H9 (cell line): ENCODE results near the gene MRC1. TPM values are rescaled to one million over a fixed set of nuclear protein-coding genes. Genes with fewer than 3 reads are reported as not detected.

Experiments
- DNase-seq: peaks from one replicate; pipeline ENCODE4 v3.0.0-alpha.2; 2017
- H2AFZ ChIP-seq: one replicate; pipeline ENCODE4 v1.6.1; 2013; ENCODE audit warnings: mild to moderate bottlenecking, low read length, control low read depth, moderate library complexity
- H2AK5ac ChIP-seq: 2 replicates; pipeline ENCODE4 v1.6.1; 2013; ENCODE audit warnings: low read length, control low read depth, mixed read lengths; ENCODE audit not compliant: insufficient read length
- H2BK120ac ChIP-seq: one replicate; pipeline ENCODE4 v1.6.1; 2013; ENCODE audit warnings: low read depth, mild to moderate bottlenecking, low read length, control low read depth, inconsistent platforms; ENCODE audit not compliant: poor library complexity, severe bottlenecking
- H2BK12ac ChIP-seq: 2 replicates; pipeline ENCODE4 v1.6.1; 2013; ENCODE audit warnings: low read length, control low read depth, mixed read lengths, low read depth; ENCODE audit not compliant: insufficient read length
- H2BK15ac ChIP-seq: 2 replicates; pipeline ENCODE4 v1.6.1; 2013; ENCODE audit warnings: low read depth, low read length, control low read depth
- H2BK20ac ChIP-seq: one replicate; pipeline ENCODE4 v1.6.1; 2013; ENCODE audit warnings: low read depth, mild to moderate bottlenecking, low read length, control low read depth, inconsistent platforms; ENCODE audit not compliant: poor library complexity, severe bottlenecking
- H2BK5ac ChIP-seq: 2 replicates; pipeline ENCODE4 v1.6.1; 2013; ENCODE audit warnings: low read length, control low read depth, mixed read lengths; ENCODE audit not compliant: insufficient read length
- H3K14ac ChIP-seq: 2 replicates; pipeline ENCODE4 v1.6.1; 2013; ENCODE audit warnings: low read length, control low read depth; ENCODE audit not compliant: insufficient read depth
- H3K18ac ChIP-seq: 2 replicates; pipeline ENCODE4 v1.6.1; 2013; ENCODE audit warnings: low read depth, mild to moderate bottlenecking, mixed read lengths, low read length, control low read depth; ENCODE audit not compliant: insufficient read length
- H3K23ac ChIP-seq: 2 replicates; pipeline ENCODE4 v1.6.1; 2013; ENCODE audit warnings: low read length, control low read depth, mixed read lengths, low read depth; ENCODE audit not compliant: insufficient read length
- H3K23me2 ChIP-seq: 2 replicates; pipeline ENCODE4 v1.6.1; 2013; ENCODE audit warnings: low read depth, mild to moderate bottlenecking, mixed read lengths, low read length, control low read depth; ENCODE audit not compliant: insufficient read length, poor library complexity, severe bottlenecking
- H3K27ac ChIP-seq: 2 replicates; pipeline ENCODE4 v1.5.1; 2013; ENCODE audit warnings: low read length, control low read depth, mixed read lengths, low read depth; ENCODE audit not compliant: insufficient read length
- H3K27me3 ChIP-seq: 2 replicates; pipeline ENCODE4 v1.6.1; 2013; ENCODE audit warnings: low read length, control low read depth, inconsistent platforms; ENCODE audit not compliant: insufficient read depth
- H3K4ac ChIP-seq: 2 replicates; pipeline ENCODE4 v1.6.1; 2013; ENCODE audit warnings: low read depth, mild to moderate bottlenecking, control low read depth, inconsistent platforms, low read length, moderate library complexity
- H3K4me1 ChIP-seq: 2 replicates; pipeline ENCODE4 v1.6.1; 2013; ENCODE audit warnings: low read length, control low read depth, inconsistent platforms; ENCODE audit not compliant: insufficient read depth
- H3K4me2 ChIP-seq: 2 replicates; pipeline ENCODE4 v1.6.1; 2013; ENCODE audit warnings: low read length, control low read depth, mixed read lengths; ENCODE audit not compliant: insufficient read length, insufficient read depth
- H3K56ac ChIP-seq: 2 replicates; pipeline ENCODE4 v1.6.1; 2013; ENCODE audit warnings: low read depth, mild to moderate bottlenecking, mixed read lengths, low read length, control low read depth; ENCODE audit not compliant: insufficient read length
- H3K79me1 ChIP-seq: 2 replicates; pipeline ENCODE4 v1.6.1; 2013; ENCODE audit warnings: low read depth, mild to moderate bottlenecking, moderate library complexity, low read length, control low read depth, inconsistent platforms; ENCODE audit not compliant: insufficient read depth, poor library complexity, severe bottlenecking
- H3K79me2 ChIP-seq: 2 replicates; pipeline ENCODE4 v1.6.1; 2013; ENCODE audit warnings: low read length, control low read depth, inconsistent platforms; ENCODE audit not compliant: insufficient read depth
- H3K9ac ChIP-seq: 2 replicates; pipeline ENCODE4 v1.6.1; 2013; ENCODE audit warnings: low read length, control low read depth, mixed read lengths; ENCODE audit not compliant: insufficient read length; ENCODE audit errors: extremely low read depth
- H3K9me3 ChIP-seq: one replicate; pipeline ENCODE4 v1.6.1; 2013; ENCODE audit warnings: low read depth, low read length, inconsistent platforms; ENCODE audit not compliant: control insufficient read depth
- H3T11ph ChIP-seq: one replicate; pipeline ENCODE4 v1.6.1; 2013; ENCODE audit warnings: mild to moderate bottlenecking, low read length, control low read depth, inconsistent platforms
- H4K20me1 ChIP-seq: one replicate; pipeline ENCODE4 v1.6.1; 2013; ENCODE audit not compliant: control insufficient read depth, insufficient read length, insufficient read depth
- H4K5ac ChIP-seq: 2 replicates; pipeline ENCODE4 v1.6.1; 2013; ENCODE audit warnings: low read depth, mild to moderate bottlenecking, mixed read lengths, low read length, control low read depth; ENCODE audit not compliant: insufficient read length
- H4K8ac ChIP-seq: replicated peaks from 2 replicates; pipeline ENCODE4 v1.6.1; 2013; ENCODE audit warnings: low read length, control low read depth, mixed read lengths, low read depth; ENCODE audit not compliant: insufficient read length
- H4K91ac ChIP-seq: 2 replicates; pipeline ENCODE4 v1.6.1; 2013; ENCODE audit warnings: low read depth, mild to moderate bottlenecking, moderate library complexity, mixed read lengths, low read length, control low read depth; ENCODE audit not compliant: insufficient read length
- H3K27ac Mint-ChIP-seq, 3 experiments: 2 replicates in 2 of 3; 3 replicates in 1 of 3; pipeline ENCODE4 v1.8.0; 2020 to 2021; ENCODE audit warnings: mixed read lengths in 3 of 3, mild to moderate bottlenecking in 1 of 3, moderate library complexity in 1 of 3
- H3K27me3 Mint-ChIP-seq: 2 replicates; pipeline ENCODE4 v1.8.0; 2021; ENCODE audit warnings: low read depth, mild to moderate bottlenecking, moderate library complexity, mixed read lengths
- H3K36me3 Mint-ChIP-seq, 3 experiments: 2 replicates in 2 of 3; 3 replicates in 1 of 3; pipeline ENCODE4 v1.8.0; 2020 to 2021; ENCODE audit warnings: low read depth in 3 of 3, mixed read lengths in 3 of 3; ENCODE audit not compliant: insufficient read depth in 1 of 3
- H3K4me1 Mint-ChIP-seq, 2 experiments: 2 replicates each; pipeline ENCODE4 v1.8.0; 2020; ENCODE audit warnings: mixed read lengths in 2 of 2
- H3K4me3 Mint-ChIP-seq, 2 experiments: 2 replicates in 1 of 2; 3 replicates in 1 of 2; pipeline ENCODE4 v1.8.0; 2020 to 2021; ENCODE audit warnings: mild to moderate bottlenecking in 2 of 2, mixed read lengths in 2 of 2, moderate library complexity in 1 of 2
- H3K9me3 Mint-ChIP-seq, 2 experiments: 2 replicates in 1 of 2; 3 replicates in 1 of 2; pipeline ENCODE4 v1.8.0; 2020; ENCODE audit warnings: mild to moderate bottlenecking in 2 of 2, mixed read lengths in 2 of 2, moderate library complexity in 1 of 2
- WGBS: extraction: QIAGEN DNeasy Blood & Tissue Kit; methylation state at CpG from one replicate; pipeline ENCODE4 v1.1.7; 2013; ENCODE audit warnings: missing lambda C conversion rate, low lambda C conversion rate, mixed read lengths; ENCODE audit not compliant: insufficient read length; ENCODE audit errors: extremely low coverage; 5-methylcytosine and 5-hydroxymethylcytosine counted together
- total RNA-seq: library from RNA; stranded (reverse); gene quantifications from 2 replicates; pipeline ENCODE4 v1.2.1, GENCODE V29; 2021
- TF ChIP-seq, protein P1 (sequence below): fragments of 200-600 bp; sonication (generic); conservative IDR thresholded peaks from 3 replicates; pipeline ENCODE4 v1.8.0; 2021; ENCODE audit warnings: antibody characterized with exemption, mild to moderate bottlenecking

The MRC1 gene
- total RNA-seq, 1 experiment from 2014 or later: not detected

DNA sequence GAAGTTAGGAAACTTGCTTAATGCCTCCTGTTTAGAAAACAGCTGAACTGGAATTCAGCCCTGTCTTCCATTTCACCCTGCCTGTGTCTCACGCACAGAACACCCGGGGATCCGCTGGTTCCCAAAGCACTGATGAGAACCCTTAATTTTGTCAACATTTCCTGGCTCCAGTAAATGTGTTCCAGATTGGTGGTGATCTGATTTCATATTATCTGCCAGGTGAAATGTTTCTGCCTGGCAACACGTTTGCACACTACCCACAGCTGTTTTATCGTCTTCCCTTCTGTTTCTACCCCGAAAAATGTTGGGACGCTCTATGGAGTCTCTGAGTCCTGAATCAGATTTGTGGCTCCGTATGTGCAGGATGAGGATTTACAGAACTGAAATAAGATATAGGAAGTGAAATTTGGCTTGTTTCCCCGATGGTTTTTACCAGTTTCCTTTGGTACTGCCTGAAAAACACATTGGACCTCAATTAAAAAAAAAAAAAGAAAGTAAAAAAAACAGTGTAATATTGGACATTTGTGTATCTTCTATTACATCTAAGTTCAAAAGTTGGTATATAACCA lies 29.0 kb downstream of the MRC1 start:
- no peak overlapping the region for H3K9ac ChIP-seq
- H2AK5ac ChIP-seq: no peak overlapping the region
- no peaks in the 10 kb centered on the region for H3K27me3 ChIP-seq
- H3K79me1 ChIP-seq: no peaks in the 10 kb centered on the region
- Mint-ChIP-seq H3K9me3 (no peaks in the 10 kb centered on the region), H3K4me3 (no peak overlapping the region), H3K4me1 (peaks cover 0 to 9% of the 10 kb centered on the region in 2 experiments; a peak in 2 of 4 replicates), H3K27me3 (peaks cover 2% of the 10 kb centered on the region; the same call in 1 of the 2 replicates), H3K27ac (peak overlapping the region in 1 of 3 experiments; percentile 56; a peak in 1 of 7 replicates), H3K36me3 (no peaks in the 10 kb centered on the region)
- H2BK5ac ChIP-seq: no peak overlapping the region
- H3K79me2 ChIP-seq: no peaks in the 10 kb centered on the region
- H4K91ac ChIP-seq: no peak overlapping the region
- no peak overlapping the region for H3K56ac ChIP-seq
- no peaks in the 10 kb centered on the region for H3K23me2 ChIP-seq
- H2BK15ac ChIP-seq: no peak overlapping the region
- H3K9me3 ChIP-seq: no peaks in the 10 kb centered on the region
- H2BK120ac ChIP-seq: no peak overlapping the region
- WGBS: no CpG with 5 or more reads among the region's 9 CpGs
- no peak overlapping the region for H2BK12ac ChIP-seq
- H3K23ac ChIP-seq: no peak overlapping the region
- no peak overlapping the region for H4K8ac ChIP-seq
- H4K5ac ChIP-seq: no peak overlapping the region
- no peaks in the 10 kb centered on the region for H4K20me1 ChIP-seq
- H3K18ac ChIP-seq: no peak overlapping the region
- H2BK20ac ChIP-seq: no peak overlapping the region
- H3K14ac ChIP-seq: no peak overlapping the region
- H3K4me1 ChIP-seq: no peaks in the 10 kb centered on the region
- DNase-seq: no peak
- no peak overlapping the region for H3K4ac ChIP-seq
- no peak overlapping the region for H2AFZ ChIP-seq
- H3K4me2 ChIP-seq: no peak overlapping the region
- no peak overlapping the region for H3K27ac ChIP-seq
- no peak overlapping the region for H3T11ph ChIP-seq
- TF ChIP-seq, protein P1, sequence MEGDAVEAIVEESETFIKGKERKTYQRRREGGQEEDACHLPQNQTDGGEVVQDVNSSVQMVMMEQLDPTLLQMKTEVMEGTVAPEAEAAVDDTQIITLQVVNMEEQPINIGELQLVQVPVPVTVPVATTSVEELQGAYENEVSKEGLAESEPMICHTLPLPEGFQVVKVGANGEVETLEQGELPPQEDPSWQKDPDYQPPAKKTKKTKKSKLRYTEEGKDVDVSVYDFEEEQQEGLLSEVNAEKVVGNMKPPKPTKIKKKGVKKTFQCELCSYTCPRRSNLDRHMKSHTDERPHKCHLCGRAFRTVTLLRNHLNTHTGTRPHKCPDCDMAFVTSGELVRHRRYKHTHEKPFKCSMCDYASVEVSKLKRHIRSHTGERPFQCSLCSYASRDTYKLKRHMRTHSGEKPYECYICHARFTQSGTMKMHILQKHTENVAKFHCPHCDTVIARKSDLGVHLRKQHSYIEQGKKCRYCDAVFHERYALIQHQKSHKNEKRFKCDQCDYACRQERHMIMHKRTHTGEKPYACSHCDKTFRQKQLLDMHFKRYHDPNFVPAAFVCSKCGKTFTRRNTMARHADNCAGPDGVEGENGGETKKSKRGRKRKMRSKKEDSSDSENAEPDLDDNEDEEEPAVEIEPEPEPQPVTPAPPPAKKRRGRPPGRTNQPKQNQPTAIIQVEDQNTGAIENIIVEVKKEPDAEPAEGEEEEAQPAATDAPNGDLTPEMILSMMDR: no peak
